Measurements from ENCODE around the gene CD80.

DNA sequence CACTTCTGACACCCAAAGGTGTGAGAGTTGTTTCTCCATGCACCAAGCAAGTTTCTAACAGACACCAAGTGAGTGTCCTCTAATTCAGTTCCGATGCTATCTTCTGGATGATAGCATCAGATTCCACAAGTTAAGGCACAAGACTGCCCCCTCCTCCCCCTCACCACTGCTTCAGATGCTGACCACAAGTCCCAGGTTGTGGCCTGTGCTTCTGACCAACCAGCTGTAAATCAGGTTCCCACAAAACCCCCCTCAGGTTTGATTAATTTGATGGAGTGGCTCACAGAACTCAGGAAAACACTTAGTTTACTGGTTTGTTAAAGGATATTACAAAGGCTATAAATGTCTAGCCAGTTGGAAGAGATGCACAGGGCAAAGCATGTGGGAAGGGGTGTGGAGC lies 31.3 kb upstream of the CD80 start:
- TF ChIP-seq, protein P1, sequence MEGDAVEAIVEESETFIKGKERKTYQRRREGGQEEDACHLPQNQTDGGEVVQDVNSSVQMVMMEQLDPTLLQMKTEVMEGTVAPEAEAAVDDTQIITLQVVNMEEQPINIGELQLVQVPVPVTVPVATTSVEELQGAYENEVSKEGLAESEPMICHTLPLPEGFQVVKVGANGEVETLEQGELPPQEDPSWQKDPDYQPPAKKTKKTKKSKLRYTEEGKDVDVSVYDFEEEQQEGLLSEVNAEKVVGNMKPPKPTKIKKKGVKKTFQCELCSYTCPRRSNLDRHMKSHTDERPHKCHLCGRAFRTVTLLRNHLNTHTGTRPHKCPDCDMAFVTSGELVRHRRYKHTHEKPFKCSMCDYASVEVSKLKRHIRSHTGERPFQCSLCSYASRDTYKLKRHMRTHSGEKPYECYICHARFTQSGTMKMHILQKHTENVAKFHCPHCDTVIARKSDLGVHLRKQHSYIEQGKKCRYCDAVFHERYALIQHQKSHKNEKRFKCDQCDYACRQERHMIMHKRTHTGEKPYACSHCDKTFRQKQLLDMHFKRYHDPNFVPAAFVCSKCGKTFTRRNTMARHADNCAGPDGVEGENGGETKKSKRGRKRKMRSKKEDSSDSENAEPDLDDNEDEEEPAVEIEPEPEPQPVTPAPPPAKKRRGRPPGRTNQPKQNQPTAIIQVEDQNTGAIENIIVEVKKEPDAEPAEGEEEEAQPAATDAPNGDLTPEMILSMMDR (IDR thresholded peaks at IDR 0.05): no peak
- TF ChIP-seq POLR2A (IDR thresholded peaks at IDR 0.05): no peak

Measured in esophagus squamous epithelium (tissue), 4 donors.